ENCODE results near the gene PRKCE. TPM values are rescaled to one million over a fixed set of nuclear protein-coding genes. Genes with fewer than 3 reads are reported as not detected.

The PRKCE gene
- total RNA-seq, 1 donor from 2014 or later, result 20.3 TPM

DNA sequence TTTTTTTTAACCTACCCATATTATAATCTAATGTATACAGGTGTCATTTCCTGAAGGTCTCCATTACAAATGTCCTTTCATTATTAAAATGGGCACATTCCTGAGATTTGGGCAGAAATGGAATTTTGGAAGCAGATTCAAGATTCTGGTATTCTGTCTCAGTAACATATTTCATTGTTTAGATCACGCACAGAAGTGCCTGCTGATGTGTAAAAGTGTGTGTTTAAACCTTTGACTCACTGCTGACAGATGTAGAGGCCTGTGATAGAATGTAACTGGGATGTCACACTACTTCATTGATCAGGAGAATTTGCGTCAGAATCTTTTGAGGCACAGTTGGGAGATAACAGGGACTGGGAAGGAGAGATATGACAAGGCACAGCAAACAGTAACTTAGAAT, 368.9 kb downstream of the PRKCE start:
- intact Hi-C loops (cut with DNase I), result no loop called here
- DNase-seq (ENCODE audit: low spot score), result no peak

DNA sequence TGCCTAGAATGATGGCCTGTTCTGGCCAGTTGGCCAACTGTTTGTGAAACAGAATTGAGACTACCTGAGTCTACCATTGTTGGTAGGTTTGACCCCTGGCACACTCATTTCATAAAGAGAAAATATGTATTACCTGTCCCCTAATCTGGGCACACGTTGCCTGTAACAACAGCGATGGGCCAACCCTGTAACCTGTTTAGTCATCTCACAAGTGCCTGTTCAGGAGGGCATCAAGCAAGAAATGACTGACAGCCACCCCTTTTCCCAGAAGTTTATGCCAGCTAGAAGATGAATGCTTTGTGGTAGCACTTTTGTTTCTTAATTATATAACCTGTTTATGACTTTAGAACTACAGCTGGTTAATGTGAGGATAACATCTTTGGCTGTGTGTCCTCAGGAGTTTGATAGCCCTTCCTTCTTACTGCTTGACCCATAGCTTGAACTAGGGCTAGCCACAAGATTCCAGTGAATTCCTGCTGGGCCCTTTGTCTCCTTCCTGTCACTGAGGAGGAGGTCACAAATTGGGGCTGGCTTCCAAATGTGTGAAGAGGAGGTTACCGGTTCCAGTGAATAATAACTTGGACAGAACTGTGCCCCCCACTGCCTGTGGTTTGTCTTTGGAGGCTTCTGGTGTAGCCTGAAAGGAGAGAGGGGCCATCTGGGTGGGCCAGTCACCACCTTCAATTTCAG, 371.8 kb downstream of the PRKCE start:
- intact Hi-C loops (cut with DNase I), result no loop called here
- DNase-seq (ENCODE audit: low spot score), result no peak

DNA sequence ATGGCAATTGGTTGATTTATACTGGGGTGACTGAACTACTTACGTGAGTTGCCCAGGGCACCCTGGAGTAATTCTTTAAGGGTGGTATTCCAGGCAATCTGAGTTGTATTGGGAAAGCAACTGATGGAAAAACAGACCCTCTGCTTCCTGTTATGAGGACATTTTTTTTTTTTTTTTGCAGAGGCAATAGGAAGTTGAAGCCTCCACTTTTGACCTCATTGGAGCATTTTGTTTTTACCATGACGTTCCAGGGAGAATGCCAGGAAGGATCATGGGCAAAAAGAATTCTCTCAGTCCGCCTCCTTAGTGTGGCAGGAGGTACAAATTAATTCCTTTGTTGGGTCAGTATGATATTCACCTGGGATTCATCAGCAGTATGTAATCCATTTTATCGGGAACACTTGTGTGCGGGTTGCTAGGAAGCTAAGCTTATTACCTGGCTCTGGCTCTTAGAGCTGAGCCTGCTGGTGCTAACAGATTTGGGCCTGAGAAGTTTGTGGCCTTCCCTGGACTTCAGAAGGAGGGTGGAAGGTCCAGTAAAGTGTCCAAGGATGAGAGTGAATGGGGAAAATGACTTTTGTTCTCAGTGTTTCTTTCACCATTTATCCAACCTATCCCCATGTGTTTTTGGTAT, 372.8 kb downstream of the PRKCE start:
- intact Hi-C loops (cut with DNase I), result no loop called here
- DNase-seq (ENCODE audit: low spot score), result no peak

DNA sequence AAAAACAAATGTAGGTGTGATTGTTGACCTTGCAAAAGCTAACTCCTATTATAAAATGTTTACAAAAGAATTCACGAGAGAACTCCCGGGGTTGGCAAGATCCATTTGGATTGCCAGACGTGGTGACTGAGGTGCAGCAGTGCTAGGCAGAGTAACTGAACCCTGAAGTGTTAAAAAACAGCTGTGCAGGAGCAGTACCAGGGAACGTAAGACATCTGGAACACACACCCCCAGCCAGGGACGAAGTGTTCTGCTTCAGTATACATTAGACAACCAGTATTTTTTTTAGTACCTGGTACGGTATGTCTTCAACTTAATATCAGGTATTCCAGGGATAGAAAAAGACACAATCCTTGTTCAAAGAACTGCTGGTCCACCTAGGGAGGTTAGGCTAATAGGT, 373.6 kb downstream of the PRKCE start:
- DNase-seq (ENCODE audit: low spot score), result no peak
- intact Hi-C loops (cut with DNase I), result no loop called here

DNA sequence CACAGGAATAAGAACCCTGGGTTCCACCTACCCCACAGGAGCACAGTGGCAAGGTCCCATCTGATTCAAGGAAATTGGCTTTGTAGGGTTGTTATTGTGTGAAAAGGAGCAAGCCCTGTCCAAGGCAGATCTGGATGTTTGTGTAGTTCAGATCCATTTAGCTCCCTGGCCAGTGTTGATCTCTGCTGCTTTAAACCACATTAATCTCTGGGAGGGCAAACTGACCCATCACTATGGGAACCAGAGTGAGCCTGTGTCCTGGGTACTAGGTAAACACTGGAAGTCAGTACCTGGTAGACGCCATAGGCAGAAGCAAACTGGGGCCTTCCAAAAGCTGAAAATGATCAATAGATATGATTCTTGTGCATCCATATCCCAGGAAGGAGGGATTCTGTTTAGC, 374.2 kb downstream of the PRKCE start:
- no peak for DNase-seq (ENCODE audit: low spot score)
- intact Hi-C loops (cut with DNase I), result no loop called here

DNA sequence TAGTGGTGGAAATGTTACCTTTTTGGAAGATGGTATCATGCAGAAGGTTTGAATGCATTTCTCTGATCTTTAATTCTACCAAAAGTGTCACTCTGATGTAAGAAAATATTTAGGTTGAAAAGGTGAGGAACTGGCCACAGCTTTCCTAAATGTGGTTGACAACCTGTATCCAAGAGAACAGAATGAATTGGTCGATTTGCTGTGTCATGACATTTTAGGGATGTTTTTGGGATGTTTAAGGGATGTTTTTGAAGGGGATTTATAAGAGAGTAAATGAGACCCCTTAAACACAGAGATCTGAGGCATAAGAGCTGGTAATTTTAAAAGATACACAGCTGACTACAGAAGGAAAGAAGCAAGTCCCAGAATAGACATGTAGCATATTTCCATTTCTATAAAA, 375.0 kb downstream of the PRKCE start:
- intact Hi-C loops (cut with DNase I), result no loop called here

DNA sequence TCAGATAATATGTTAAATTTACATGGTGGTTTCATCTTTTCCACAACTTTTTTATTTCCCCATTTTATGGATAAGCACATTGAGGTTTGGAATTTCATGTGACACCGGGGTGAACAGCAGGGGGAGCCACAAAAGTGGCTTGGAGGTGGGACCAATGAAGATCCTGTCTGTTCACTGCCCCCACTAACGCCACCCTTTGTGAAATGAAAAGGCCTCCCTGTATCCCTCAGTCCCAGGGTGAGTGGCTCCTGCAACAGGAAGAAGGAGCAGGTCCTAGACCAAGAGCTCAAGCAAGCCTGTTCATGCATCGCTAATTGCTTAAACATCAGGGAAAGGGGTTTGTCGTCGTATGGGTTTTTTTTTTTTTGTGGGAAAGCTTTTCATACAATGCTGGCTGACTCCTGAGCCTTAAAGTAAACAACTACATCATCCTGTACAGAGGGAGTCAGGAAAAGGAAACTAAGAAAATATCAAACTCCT, 377.9 kb downstream of the PRKCE start:
- intact Hi-C loops (cut with DNase I), result no loop called here
- no peak for DNase-seq (ENCODE audit: low spot score)

More for the DNA sequence above, 375.0 kb downstream of the PRKCE start:
- DNase-seq (ENCODE audit: low spot score), result no peak

DNA sequence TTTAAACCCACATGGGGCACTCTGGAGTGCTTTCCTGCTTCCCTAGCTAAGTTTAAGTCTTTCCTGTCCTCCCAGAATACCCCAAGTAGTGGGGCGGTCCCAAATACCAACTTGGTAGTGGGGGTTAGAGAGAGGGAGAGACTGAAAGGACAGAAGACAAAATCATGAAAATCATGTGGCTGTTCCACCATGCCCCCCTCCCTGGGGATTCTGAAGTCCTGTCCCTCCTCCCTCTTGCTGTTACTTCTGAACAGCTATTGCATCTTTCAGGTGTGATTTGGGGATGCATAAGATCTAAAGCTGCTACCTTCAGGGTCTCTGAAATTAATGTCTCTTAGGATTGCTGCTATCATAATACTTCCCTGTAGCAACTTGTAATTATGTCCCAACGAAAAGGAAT, 378.9 kb downstream of the PRKCE start:
- DNase-seq (ENCODE audit: low spot score), result no peak
- intact Hi-C loops (cut with DNase I), result no loop called here

DNA sequence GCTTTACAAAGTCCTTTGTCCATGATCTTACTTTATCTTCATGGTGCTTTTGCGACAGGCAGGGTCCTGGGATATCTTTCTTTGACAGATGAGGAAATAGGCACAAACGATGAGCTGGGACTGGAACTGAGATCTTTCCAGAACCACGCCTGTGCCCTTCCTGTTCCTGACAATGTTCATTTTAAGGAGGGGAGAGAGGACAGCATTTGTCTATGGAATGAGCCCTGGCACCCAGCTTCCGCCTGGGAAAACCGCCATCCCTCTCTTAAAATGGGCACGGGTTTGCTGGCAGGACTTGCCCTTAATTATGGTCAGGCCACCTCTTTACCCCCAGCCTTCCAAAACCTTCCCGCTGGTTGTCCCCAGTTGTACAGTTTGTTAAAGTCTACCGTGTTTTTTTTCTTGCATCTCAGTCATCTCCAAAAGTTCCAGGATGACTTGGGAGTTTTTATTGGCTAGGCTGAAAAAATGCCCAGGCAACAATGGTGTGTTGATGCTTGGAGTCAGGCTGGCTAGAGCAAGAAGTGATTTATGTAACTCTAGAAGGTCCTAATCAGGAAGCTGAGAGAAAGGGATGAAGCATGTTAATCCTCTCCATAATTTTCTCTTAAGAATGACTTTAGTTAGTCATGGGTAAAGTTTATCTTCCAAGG, 380.8 kb downstream of the PRKCE start:
- DNase-seq (ENCODE audit: low spot score), result no peak
- intact Hi-C loops (cut with DNase I), result no loop called here

DNA sequence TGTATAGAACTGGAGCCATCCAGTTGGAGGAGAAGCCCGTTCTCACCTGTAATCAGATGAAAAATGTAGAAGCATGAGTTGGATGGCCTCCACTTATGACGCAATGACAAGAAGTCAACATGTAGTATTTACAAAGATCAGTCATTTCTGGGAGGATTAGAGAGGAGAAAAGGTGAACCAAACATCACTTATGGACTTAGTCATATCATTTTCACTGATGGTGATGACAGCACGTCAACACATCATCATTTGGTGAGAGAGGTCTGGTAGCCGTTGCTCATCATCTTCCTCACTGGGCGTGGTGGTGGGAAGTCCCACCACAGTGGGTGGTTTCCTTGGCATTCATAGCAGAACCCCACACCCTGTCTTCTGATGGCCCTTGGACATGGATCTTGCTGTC, 381.5 kb downstream of the PRKCE start:
- intact Hi-C loops (cut with DNase I), result no loop called here
- no peak for DNase-seq (ENCODE audit: low spot score)

DNA sequence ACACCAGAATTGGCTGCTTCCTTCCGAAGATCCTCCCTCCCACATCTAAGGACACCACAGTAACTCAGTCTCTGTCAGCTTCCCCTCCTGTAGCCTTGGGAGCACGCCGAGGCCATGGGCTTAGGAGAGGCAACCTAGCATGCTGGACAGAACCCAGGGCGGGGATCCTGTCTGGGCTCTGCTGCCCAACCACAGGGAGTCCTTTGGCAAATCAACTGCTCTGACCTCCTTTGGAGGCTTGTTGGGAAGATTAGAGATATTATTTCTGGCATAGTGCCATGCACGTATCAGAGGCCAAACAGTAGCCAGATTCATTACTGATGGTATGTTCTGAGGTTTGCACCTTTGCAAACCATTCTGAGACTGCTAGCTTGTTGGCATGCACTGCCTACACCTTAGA, 383.1 kb downstream of the PRKCE start:
- no peak for DNase-seq (ENCODE audit: low spot score)
- intact Hi-C loops (cut with DNase I), result no loop called here

DNA sequence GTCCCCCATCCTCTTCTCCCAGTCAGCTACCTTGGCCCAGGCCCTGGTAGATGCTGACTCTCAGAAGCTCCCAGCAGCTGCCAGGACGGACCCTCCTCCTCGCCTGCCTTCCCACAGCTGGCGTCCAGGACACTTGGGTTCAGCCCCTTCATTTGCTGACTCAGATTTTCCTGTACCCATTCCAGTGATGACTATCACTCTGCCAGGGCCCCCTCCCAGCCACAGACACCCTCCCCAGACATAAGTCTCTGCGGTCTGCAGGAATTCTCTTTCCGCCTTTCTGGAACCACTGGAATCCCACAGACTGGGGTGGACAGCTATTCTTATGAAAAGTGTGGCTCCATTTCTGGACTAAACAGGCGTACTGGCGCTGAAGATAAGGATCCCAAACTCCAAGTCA, 385.5 kb downstream of the PRKCE start:
- DNase-seq (ENCODE audit: low spot score), result no peak
- intact Hi-C loops (cut with DNase I), result no loop called here

DNA sequence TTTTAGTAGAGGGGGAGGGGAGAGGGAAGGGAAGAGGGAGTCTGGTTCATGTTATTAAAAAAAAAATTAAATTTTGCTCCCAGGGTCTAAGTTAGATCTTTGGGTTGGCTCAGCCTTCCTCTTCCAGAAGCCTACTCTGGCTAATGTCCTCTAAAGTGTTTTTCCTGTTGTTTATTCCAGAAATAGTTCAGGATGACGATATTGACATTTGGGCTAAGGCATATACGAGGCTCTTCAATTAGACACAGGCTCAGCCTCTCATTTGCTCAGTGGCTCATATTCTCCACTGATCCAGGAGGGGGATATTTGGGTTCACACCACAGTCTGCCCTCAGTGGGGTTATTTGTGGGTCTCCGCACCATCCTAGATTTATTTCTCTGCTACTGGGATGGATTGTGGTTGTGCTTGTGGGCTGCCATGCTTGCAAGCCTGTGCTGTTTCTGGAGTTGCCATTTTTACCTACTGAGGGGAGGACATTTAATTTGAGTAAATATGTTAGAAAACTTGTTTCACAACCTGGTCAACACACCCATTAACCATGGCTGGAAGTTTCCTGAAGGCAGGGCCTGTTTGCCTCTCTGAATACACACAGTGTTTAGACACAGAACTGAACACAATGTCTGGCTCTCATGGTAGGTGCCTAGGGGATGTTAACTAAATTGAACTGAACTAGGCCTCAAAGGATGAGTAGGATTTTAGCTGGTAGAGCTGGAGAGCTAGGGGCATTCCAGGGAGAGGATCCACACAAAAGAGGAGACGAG, 388.2 kb downstream of the PRKCE start:
- no peak for DNase-seq (ENCODE audit: low spot score)
- intact Hi-C loops (cut with DNase I), result no loop called here

DNA sequence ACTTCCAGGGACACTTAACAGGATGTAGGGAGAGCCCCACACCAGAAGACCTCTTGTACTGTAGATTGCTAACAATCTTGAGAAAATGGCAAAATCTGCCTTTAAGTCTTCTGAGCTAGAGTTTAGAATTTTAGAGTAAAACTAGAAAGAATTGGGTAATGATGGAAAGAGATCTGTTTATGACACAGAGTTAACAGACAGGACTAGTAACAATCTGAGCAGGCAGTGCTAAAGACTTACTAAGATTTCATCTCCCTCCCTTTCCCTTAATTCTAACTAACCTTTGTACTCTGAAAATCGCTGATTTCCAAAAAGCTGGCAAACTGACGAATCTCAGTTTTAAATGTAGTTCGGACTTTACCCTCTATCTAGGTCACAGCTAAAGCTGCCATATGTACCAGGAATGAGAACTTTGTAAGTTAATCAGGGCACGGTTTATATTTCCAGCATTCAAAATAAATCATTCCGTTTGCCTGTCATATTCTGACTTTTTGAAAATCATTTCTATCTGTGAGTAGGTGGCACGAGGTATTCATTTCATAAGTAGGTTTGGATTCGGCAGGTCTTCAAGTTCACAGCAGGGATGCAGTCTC, 389.2 kb downstream of the PRKCE start:
- DNase-seq (ENCODE audit: low spot score), result no peak
- intact Hi-C loops (cut with DNase I), result no loop called here

DNA sequence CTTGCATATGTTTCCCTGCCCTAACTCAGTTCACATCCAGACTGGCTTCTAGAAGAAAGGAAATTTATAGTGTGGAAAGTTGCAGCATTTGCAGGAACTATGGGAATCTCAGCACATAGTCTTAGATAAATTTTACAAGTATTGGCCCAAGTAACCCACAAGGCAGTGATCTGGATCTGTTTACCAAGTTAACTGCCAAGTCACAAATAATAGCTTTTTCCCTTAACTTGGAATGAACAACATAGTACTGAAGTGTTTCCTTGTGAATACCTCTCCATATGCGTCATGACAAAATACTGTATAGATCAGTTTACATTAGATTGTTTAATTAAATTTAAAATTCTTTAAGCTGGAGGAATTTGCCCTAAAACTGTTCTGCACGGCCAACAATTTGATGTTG, 390.0 kb downstream of the PRKCE start:
- intact Hi-C loops (cut with DNase I), result no loop called here
- DNase-seq (ENCODE audit: low spot score), result no peak

DNA sequence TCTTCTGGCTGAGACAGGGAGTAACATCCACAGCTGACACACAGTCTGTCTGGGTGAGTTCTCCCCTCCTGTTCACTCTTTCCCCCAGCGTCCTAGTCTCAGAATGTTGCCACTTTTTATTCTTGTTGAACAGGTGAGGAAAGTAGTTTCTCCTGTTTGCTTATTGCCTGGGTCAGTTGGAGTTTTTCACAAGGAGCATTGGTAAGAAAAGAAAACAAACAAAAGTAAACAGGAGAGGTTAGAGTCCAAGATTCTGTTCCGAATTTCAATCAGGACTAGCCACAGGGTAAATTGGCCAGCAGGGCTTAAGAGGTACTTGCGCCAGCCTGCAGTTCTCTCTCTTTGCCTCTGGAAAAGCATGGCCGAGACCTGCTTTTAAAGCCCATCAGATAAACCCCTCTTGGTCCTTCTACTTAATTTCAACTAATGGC, 390.7 kb downstream of the PRKCE start:
- DNase-seq (ENCODE audit: low spot score), result no peak

DNA sequence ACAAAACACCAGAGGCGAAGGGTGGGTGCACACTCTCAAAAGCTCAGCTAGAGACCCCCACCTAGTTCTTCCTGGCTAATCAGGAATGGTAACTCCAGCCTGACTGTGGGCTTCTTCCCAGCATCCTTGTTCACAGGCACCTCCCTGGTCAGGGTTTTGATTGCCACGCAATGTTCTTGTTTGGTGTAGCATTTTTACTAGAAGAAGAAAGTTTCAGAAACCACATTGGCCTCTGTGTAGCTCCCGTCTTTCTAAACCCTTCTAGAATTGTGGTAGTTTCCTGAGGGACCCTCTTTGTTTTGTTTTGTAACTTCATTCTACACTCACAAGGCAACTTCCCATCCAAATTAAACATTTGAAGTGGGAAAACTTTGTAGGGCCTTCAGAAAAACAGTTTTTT, 391.2 kb downstream of the PRKCE start:
- intact Hi-C loops (cut with DNase I), result no loop called here
- no peak for DNase-seq (ENCODE audit: low spot score)

More for the DNA sequence above, 390.7 kb downstream of the PRKCE start:
- intact Hi-C loops (cut with DNase I), result no loop called here

DNA sequence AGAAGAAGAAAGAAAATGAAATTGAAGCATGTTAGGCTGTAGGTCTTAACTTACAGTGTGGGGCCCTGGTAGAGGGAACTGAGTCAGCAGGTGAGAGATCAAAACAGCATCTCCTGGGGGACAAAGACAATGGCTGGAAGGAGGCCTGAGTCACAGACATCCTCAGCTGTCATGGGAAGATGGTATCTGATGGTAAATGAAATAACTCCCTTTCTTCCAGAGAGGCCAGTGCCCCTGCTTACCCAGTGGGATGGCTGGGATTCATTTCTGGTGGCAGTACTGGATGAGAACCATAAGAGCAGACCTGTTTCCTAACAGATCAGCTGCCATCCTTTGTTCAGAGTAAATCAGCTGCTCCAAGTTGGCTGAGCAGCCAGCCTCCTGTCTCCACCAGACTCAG, 394.4 kb downstream of the PRKCE start:
- intact Hi-C loops (cut with DNase I), result no loop called here
- DNase-seq (ENCODE audit: low spot score), result no peak

DNA sequence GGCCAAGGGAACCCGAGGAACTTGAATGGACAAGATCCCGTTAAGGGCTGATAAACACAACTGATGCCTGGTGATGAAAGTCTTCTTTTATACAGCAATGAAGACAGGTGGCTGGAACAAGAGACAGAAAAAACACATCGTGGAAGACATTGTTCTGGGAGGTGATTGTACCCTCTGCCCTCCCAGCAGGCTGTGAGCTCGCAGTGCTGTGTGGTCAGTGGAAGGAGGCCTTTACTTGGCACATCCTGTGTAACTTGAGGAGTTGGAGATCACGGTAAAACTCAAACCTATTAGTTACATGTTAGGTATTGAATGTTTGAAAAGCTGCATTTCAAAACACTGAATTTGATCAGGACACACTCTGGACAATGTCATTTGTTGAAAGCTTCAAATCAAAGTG, 395.8 kb downstream of the PRKCE start:
- DNase-seq (ENCODE audit: low spot score), result no peak
- intact Hi-C loops (cut with DNase I), result no loop called here

DNA sequence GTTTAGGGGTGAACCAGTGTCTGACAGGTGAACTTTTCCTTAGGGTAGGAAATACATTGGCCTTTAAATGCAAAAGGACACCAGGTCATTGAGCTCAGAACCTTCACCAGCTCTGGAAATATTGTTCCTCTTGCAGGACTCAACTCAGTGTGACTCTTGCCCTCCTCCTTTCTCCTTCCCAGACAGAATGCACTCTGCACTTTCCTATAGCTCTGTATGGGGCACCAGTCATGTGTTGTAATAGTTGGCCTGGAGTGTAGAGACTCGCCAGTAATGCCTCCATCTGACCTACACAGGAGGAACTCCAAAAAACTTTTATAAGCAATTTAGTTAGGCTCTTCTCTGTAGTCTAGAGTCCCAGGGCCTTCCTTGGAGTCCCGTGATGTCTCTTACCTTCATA, 397.2 kb downstream of the PRKCE start:
- no peak for DNase-seq (ENCODE audit: low spot score)
- intact Hi-C loops (cut with DNase I), result no loop called here
